Body of pancreas (tissue), 4 donors: ENCODE data around the gene CPN1. TPM values are rescaled to one million over a fixed set of nuclear protein-coding genes. Genes with fewer than 3 reads are reported as not detected.

ENCODE experiments used
- ATAC-seq: fragments of 150-250 bp; one replicate; pipeline ENCODE4 v1.9.1; 2016
- DNase-seq, 4 donors: peaks; one replicate each; pipeline ENCODE4 v3.0.0-alpha.2; 2019
- H3K27ac ChIP-seq, 4 donors: fragments of 200-600 bp; sonication (generic); 1 replicate in 3 of 4; 2 replicates in 1 of 4; pipeline versions ENCODE4 v1.5.1 to v1.6.1; 2016 to 2019; ENCODE audit warnings: mild to moderate bottlenecking in 1 of 4, mixed read lengths in 1 of 4, moderate library complexity in 1 of 4
- H3K27me3 ChIP-seq, 2 donors: fragments of 200-600 bp; sonication (generic); one replicate each; pipeline ENCODE4 v1.6.0; 2016; ENCODE audit warnings: mild to moderate bottlenecking in 1 of 2
- H3K36me3 ChIP-seq, 2 donors: fragments of 200-600 bp; sonication (generic); replicated peaks in 1 of 2; 2 replicates each; pipeline ENCODE4 v1.5.1; 2016; ENCODE audit warnings: low read depth in 2 of 2; ENCODE audit not compliant: insufficient read depth in 1 of 2
- H3K4me1 ChIP-seq: fragments of 200-600 bp; sonication (generic); one replicate; pipeline ENCODE4 v1.6.0; 2016
- H3K4me3 ChIP-seq, 2 donors: fragments of 200-600 bp; sonication (generic); 1 replicate in 1 of 2; 2 replicates in 1 of 2; pipeline ENCODE4 v1.5.1; 2016 to 2019
- H3K9me3 ChIP-seq, 3 donors: fragments of 200-600 bp; sonication (generic); 1 replicate in 2 of 3; 2 replicates in 1 of 3; pipeline ENCODE4 v1.5.1; 2016
- CTCF ChIP-seq, 7 experiments: fragments of 450-650 bp in 4 of 7; fragments of 200-600 bp in 3 of 7; sonication (generic) in 3 of 7; IDR thresholded peaks; one replicate each; pipeline ENCODE4 v1.5.1; 2016 to 2019; ENCODE audit warnings: antibody characterized with exemption in 7 of 7
- POLR2A ChIP-seq, 3 donors: fragments of 450-650 bp; IDR thresholded peaks; one replicate each; pipeline ENCODE4 v1.6.1; 2016; ENCODE audit warnings: antibody characterized with exemption in 3 of 3, mild to moderate bottlenecking in 2 of 3
- WGBS, 2 donors: methylation state at CpG; one replicate each; pipeline ENCODE4 v1.1.5; 2017; 5-methylcytosine and 5-hydroxymethylcytosine counted together
- intact Hi-C: fragments of 100-400 bp; cut with DNase I; formaldehyde crosslinking; loops from one replicate; pipeline ENCODE4 v1.15.1; 2023
- total RNA-seq, 2 donors: library from RNA; depleted of rRNA; stranded (reverse); fragments of >200 nt; gene quantifications; one replicate each; pipeline ENCODE4 v1.1.0, GENCODE V29; 2016

CPN1 gene
- total RNA-seq, 2 donors from 2014 or later: not detected

- H3K4me3 ChIP-seq: no peak overlapping the region
- ATAC-seq (no peak), DNase-seq (no peak)
- no peaks in the 10 kb centered on the region for H3K4me1 ChIP-seq
- H3K36me3 ChIP-seq: no peaks in the 10 kb centered on the region
- intact Hi-C loops: no loop called here
- no peaks in the 10 kb centered on the region for H3K27me3 ChIP-seq
- 82 to 85% methylated on average over 2 of the region's 2 CpGs for WGBS, 2 donors
- H3K27ac ChIP-seq: no peak overlapping the region
- TF ChIP-seq CTCF (IDR thresholded peaks at IDR 0.05) (no peak), POLR2A (IDR thresholded peaks at IDR 0.05) (no peak)
- no peaks in the 10 kb centered on the region for H3K9me3 ChIP-seq
Observed at GRCh38 chr10:100071529-100071928, 10.1 kb downstream of the CPN1 start.

- DNase-seq: no peak
- ATAC-seq: no peak
- TF ChIP-seq CTCF (IDR thresholded peaks at IDR 0.05) (no peak), POLR2A (IDR thresholded peaks at IDR 0.05) (no peak)
- H3K27ac ChIP-seq: no peak overlapping the region
- no peaks in the 10 kb centered on the region for H3K27me3 ChIP-seq
- H3K4me3 ChIP-seq: no peak overlapping the region
- no peaks in the 10 kb centered on the region for H3K9me3 ChIP-seq
- H3K4me1 ChIP-seq: no peaks in the 10 kb centered on the region
- no peaks in the 10 kb centered on the region for H3K36me3 ChIP-seq
- intact Hi-C loops: no loop called here
- 94% methylated on average over 1 of the region's 1 CpG for WGBS, 2 donors
Observed at GRCh38 chr10:100067466-100067865, 14.2 kb downstream of the CPN1 start.

- DNase-seq (no peak), ATAC-seq (no peak)
- intact Hi-C loops: no loop called here
- WGBS, 2 donors: 68 to 69% methylated on average over 19 to 23 of the region's 23 CpGs
- H3K27me3 ChIP-seq: no peaks in the 10 kb centered on the region
- no peak overlapping the region for H3K4me3 ChIP-seq
- H3K4me1 ChIP-seq: no peaks in the 10 kb centered on the region
- H3K9me3 ChIP-seq: no peaks in the 10 kb centered on the region
- H3K27ac ChIP-seq: no peak overlapping the region
- H3K36me3 ChIP-seq: no peaks in the 10 kb centered on the region
- TF ChIP-seq CTCF (IDR thresholded peaks at IDR 0.05): no peak
Observed at GRCh38 chr10:100065084-100065660, 16.5 kb downstream of the CPN1 start.

GRCh38 chr10:100061401-100061800 is 20.3 kb downstream of the CPN1 start:
- intact Hi-C loops: no loop called here
- Histone ChIP-seq H3K36me3 (no peaks in the 10 kb centered on the region), H3K27me3 (no peaks in the 10 kb centered on the region), H3K4me3 (no peak overlapping the region), H3K27ac (no peak overlapping the region), H3K4me1 (no peaks in the 10 kb centered on the region), H3K9me3 (no peaks in the 10 kb centered on the region)
- no peak for TF ChIP-seq POLR2A (IDR thresholded peaks at IDR 0.05)
- TF ChIP-seq CTCF (IDR thresholded peaks at IDR 0.05): no peak
- DNase-seq (no peak), ATAC-seq (no peak)
- 41 to 47% methylated on average over 1 of the region's 1 CpG for WGBS, 2 donors

GRCh38 chr10:100057948-100058347 is 23.7 kb downstream of the CPN1 start:
- WGBS, 2 donors: 46 to 58% methylated on average over 1 of the region's 1 CpG
- no peaks in the 10 kb centered on the region for H3K36me3 ChIP-seq
- DNase-seq (no peak), ATAC-seq (no peak)
- TF ChIP-seq POLR2A (IDR thresholded peaks at IDR 0.05): no peak
- no peak for TF ChIP-seq CTCF (IDR thresholded peaks at IDR 0.05)
- no peak overlapping the region for H3K27ac ChIP-seq
- no peak overlapping the region for H3K4me3 ChIP-seq
- no peaks in the 10 kb centered on the region for H3K4me1 ChIP-seq
- H3K9me3 ChIP-seq: no peaks in the 10 kb centered on the region
- H3K27me3 ChIP-seq: no peaks in the 10 kb centered on the region
- intact Hi-C loops: no loop called here
